GM13977 (cell line): ENCODE results near the gene RIMS4.
"Not testable (repeated sequence)": the region's sequence is repeated elsewhere in the genome, so short reads cannot be mapped to it uniquely, and the experiment has no call there.

Source experiments
- DNase-seq: peaks from one replicate; pipeline ENCODE4 v3.0.0; 2012; ENCODE audit warnings: low spot score
- CTCF ChIP-seq: IDR thresholded peaks from 2 replicates; pipeline ENCODE4 v1.5.1; 2012; ENCODE audit warnings: mild to moderate bottlenecking, control low read depth; ENCODE audit not compliant: insufficient read depth; ENCODE audit errors: extremely low read depth, missing control alignments
- in situ Hi-C: fragments of 300-500 bp; cut with MboI; formaldehyde crosslinking; loops from one replicate; pipeline ENCODE4 v1.12.0; 2022; ENCODE audit warnings: low sequenced_read_pairs, low pct_unique_long_range_greater_than_20kb, mixed read lengths, inconsistent platforms; ENCODE audit not compliant: unreplicated experiment

RIMS4 gene

GRCh38 chr20:44770484-44771171 is 39.7 kb downstream of the RIMS4 start:
- in situ Hi-C loops: no loop called here
- DNase-seq: no peak
- no peak for TF ChIP-seq CTCF

- DNase-seq: no peak
- in situ Hi-C loops: no loop called here
- TF ChIP-seq CTCF: no peak
Measured at GRCh38 chr20:44769481-44769863, 40.9 kb downstream of the RIMS4 start.

GRCh38 chr20:44768854-44769480 is 41.4 kb downstream of the RIMS4 start:
- no peak for DNase-seq
- no peak for TF ChIP-seq CTCF
- in situ Hi-C loops: no loop called here

GRCh38 chr20:44768256-44768655 is 42.1 kb downstream of the RIMS4 start:
- no peak for DNase-seq
- in situ Hi-C loops: no loop called here
- TF ChIP-seq CTCF: no peak

GRCh38 chr20:44765701-44766347 is 44.5 kb downstream of the RIMS4 start:
- in situ Hi-C loops: no loop called here
- DNase-seq: no peak
- no peak for TF ChIP-seq CTCF

GRCh38 chr20:44765091-44765490 is 45.3 kb downstream of the RIMS4 start:
- in situ Hi-C loops: no loop called here
- no peak for DNase-seq
- TF ChIP-seq CTCF: no peak

GRCh38 chr20:44763798-44764197 is 46.5 kb downstream of the RIMS4 start:
- DNase-seq, in situ Hi-C loops: not testable (repeated sequence)
